Erythroblast (primary cell): ENCODE data around the gene RPRD1A.

Source experiments
- GATA1 ChIP-seq: IDR thresholded peaks from 2 replicates; pipeline ENCODE4 v1.6.1; 2011; ENCODE audit warnings: low read depth, mild to moderate bottlenecking, control low read depth, low read length, moderate library complexity
- POLR2A ChIP-seq: IDR thresholded peaks from 2 replicates; pipeline ENCODE4 v1.6.1; 2011; ENCODE audit warnings: mild to moderate bottlenecking, low read length

- TF ChIP-seq POLR2A (no peak), GATA1 (no peak)
Measured at GRCh38 chr18:36047521-36047920, 19.8 kb downstream of the RPRD1A start.
